Right atrium auricular region (tissue), 2 donors: ENCODE results near the gene B3GAT3. TPM values are rescaled to one million over a fixed set of nuclear protein-coding genes. Genes with fewer than 3 reads are reported as not detected.
"Not testable (repeated sequence)": the region's sequence is repeated elsewhere in the genome, so short reads cannot be mapped to it uniquely, and the experiment has no call there.

ENCODE experiments used
- DNase-seq: peaks from one replicate; pipeline ENCODE4 v3.0.0-alpha.2; 2019; ENCODE audit warnings: low spot score
- H3K27ac ChIP-seq, 2 donors: fragments of 200-600 bp; sonication (generic); 1 replicate in 1 of 2; 2 replicates in 1 of 2; pipeline ENCODE4 v1.5.1; 2016 to 2019
- H3K27me3 ChIP-seq, 2 donors: fragments of 200-600 bp; sonication (generic); one replicate each; pipeline versions ENCODE4 v1.5.1 to v1.6.0; 2017 to 2019
- H3K36me3 ChIP-seq: fragments of 200-600 bp; sonication (generic); one replicate; pipeline ENCODE4 v1.5.1; 2016
- H3K4me1 ChIP-seq, 2 donors: fragments of 200-600 bp; sonication (generic); one replicate each; pipeline versions ENCODE4 v1.5.1 to v1.6.0; 2017 to 2019
- H3K4me3 ChIP-seq, 2 donors: fragments of 200-600 bp; sonication (generic); 1 replicate in 1 of 2; 2 replicates in 1 of 2; pipeline ENCODE4 v1.5.1; 2017 to 2019; ENCODE audit warnings: mild to moderate bottlenecking in 1 of 2, moderate library complexity in 1 of 2
- H3K9me3 ChIP-seq, 2 donors: fragments of 200-600 bp; sonication (generic); one replicate each; pipeline ENCODE4 v1.5.1; 2019
- CTCF ChIP-seq, 2 donors: fragments of 200-600 bp; sonication (generic); IDR thresholded peaks; one replicate each; pipeline ENCODE4 v1.5.1; 2019; ENCODE audit warnings: antibody characterized with exemption in 2 of 2
- total RNA-seq, 2 donors: library from RNA; depleted of rRNA; stranded (reverse); fragments of >200 nt; gene quantifications; one replicate each; pipeline ENCODE4 v1.1.0, GENCODE V29; 2016

B3GAT3 gene
- total RNA-seq, 2 donors from 2014 or later = 12.7 to 14.0 TPM

- Histone ChIP-seq H3K27ac (peak overlapping the region; percentile 91 to 96), H3K9me3 (no peaks in the 10 kb centered on the region), H3K27me3 (no peaks in the 10 kb centered on the region), H3K4me3 (peak overlapping the region; percentile 43 to 85), H3K4me1 (peaks cover 0 to 36% of the 10 kb centered on the region in 2 donors), H3K36me3 (peaks cover 49% of the 10 kb centered on the region)
- no peak for DNase-seq
- no peak for TF ChIP-seq CTCF (IDR thresholded peaks at IDR 0.05)
Observed at GRCh38 chr11:62575156-62575555, 46.6 kb downstream of the B3GAT3 start.

- H3K9me3 ChIP-seq = no peaks in the 10 kb centered on the region
- peak overlapping the region; percentile 43 to 85 for H3K4me3 ChIP-seq
- H3K27me3 ChIP-seq = no peaks in the 10 kb centered on the region
- peaks cover 50% of the 10 kb centered on the region for H3K36me3 ChIP-seq
- H3K27ac ChIP-seq = peak overlapping the region; percentile 91 to 96
- no peak for TF ChIP-seq CTCF (IDR thresholded peaks at IDR 0.05)
- DNase-seq = no peak
- peaks cover 0 to 43% of the 10 kb centered on the region in 2 donors for H3K4me1 ChIP-seq
Observed at GRCh38 chr11:62574363-62575071, 47.3 kb downstream of the B3GAT3 start.

- Histone ChIP-seq H3K27ac (peak within 1 kb of the TSS; percentile 91 to 96), H3K9me3 (no peaks in the 10 kb centered on the region), H3K4me3 (peak within 1 kb of the TSS; percentile 79 to 85), H3K27me3 (no peaks in the 10 kb centered on the region), H3K36me3 (peaks cover 56% of the 10 kb centered on the region), H3K4me1 (peaks cover 0 to 44% of the 10 kb centered on the region in 2 donors)
- no peak for TF ChIP-seq CTCF (IDR thresholded peaks at IDR 0.05)
- peak; percentile 99 for DNase-seq
Observed at GRCh38 chr11:62573592-62574362, 48.0 kb downstream of the B3GAT3 start, which contains the start of gene EEF1G. Gene EEF1G, minus strand, starts transcription at chr11:62573891. Its CDS starts 49 bp downstream, at chr11:62573842.

- H3K4me3 ChIP-seq = peak overlapping the region; percentile 79 to 85
- peak overlapping the region; percentile 80 to 84 for H3K27ac ChIP-seq
- H3K27me3 ChIP-seq = no peaks in the 10 kb centered on the region
- no peak for DNase-seq
- no peak for TF ChIP-seq CTCF (IDR thresholded peaks at IDR 0.05)
- H3K4me1 ChIP-seq = peaks cover 0 to 44% of the 10 kb centered on the region in 2 donors
- no peaks in the 10 kb centered on the region for H3K9me3 ChIP-seq
- H3K36me3 ChIP-seq = peaks cover 56% of the 10 kb centered on the region
Observed at GRCh38 chr11:62573006-62573591, 48.7 kb downstream of the B3GAT3 start.

- Histone ChIP-seq H3K4me1 (peaks cover 0 to 44% of the 10 kb centered on the region in 2 donors), H3K27ac (peak overlapping the region; percentile 80 to 84), H3K36me3 (peaks cover 61% of the 10 kb centered on the region)
Observed at GRCh38 chr11:62572431-62572830, 49.4 kb downstream of the B3GAT3 start.

GRCh38 chr11:62571493-62571892 is 50.3 kb downstream of the B3GAT3 start:
- not testable (repeated sequence) for DNase-seq, H3K27ac ChIP-seq, H3K9me3 ChIP-seq, H3K27me3 ChIP-seq, H3K4me3 ChIP-seq
- Histone ChIP-seq H3K36me3 (peaks cover 69% of the 10 kb centered on the region), H3K4me1 (peaks cover 0 to 39% of the 10 kb centered on the region in 2 donors)

More at GRCh38 chr11:62572431-62572830, 49.4 kb downstream of the B3GAT3 start:
- Histone ChIP-seq H3K4me3 (peak overlapping the region; percentile 79 to 85), H3K9me3 (no peaks in the 10 kb centered on the region), H3K27me3 (no peaks in the 10 kb centered on the region)
- DNase-seq = no peak
- TF ChIP-seq CTCF (IDR thresholded peaks at IDR 0.05) = no peak

GRCh38 chr11:62570903-62571302 is 50.9 kb downstream of the B3GAT3 start:
- H3K36me3 ChIP-seq = peaks cover 69% of the 10 kb centered on the region
- H3K4me1 ChIP-seq = peaks cover 0 to 33% of the 10 kb centered on the region in 2 donors
- H3K4me3 ChIP-seq, DNase-seq, H3K27me3 ChIP-seq, H3K9me3 ChIP-seq, H3K27ac ChIP-seq: not testable (repeated sequence)
